Peyer's patch (tissue), 4 donors: ENCODE data around the gene NANOS1. TPM values are rescaled to one million over a fixed set of nuclear protein-coding genes. Genes with fewer than 3 reads are reported as not detected.
A peak's percentile ranks its signal among the peaks of the same experiment; 100 is the strongest.

Experiments
- DNase-seq, 3 donors: peaks; one replicate each; pipeline ENCODE4 v3.0.0-alpha.2; 2017 to 2019
- H3K27ac ChIP-seq, 4 donors: fragments of 200-600 bp; sonication (generic); one replicate each; pipeline ENCODE4 v1.5.1; 2016 to 2019
- H3K27me3 ChIP-seq, 2 donors: fragments of 200-600 bp; sonication (generic); one replicate each; pipeline ENCODE4 v1.5.1; 2019
- H3K36me3 ChIP-seq, 3 donors: fragments of 200-600 bp; sonication (generic); one replicate each; pipeline ENCODE4 v1.5.1; 2016 to 2019
- H3K4me1 ChIP-seq, 4 donors: fragments of 200-600 bp; sonication (generic); one replicate each; pipeline ENCODE4 v1.5.1; 2016 to 2019
- H3K4me3 ChIP-seq, 4 donors: fragments of 200-600 bp; sonication (generic); 1 replicate in 3 of 4; 2 replicates in 1 of 4; pipeline ENCODE4 v1.5.1; 2016 to 2019; ENCODE audit warnings: mild to moderate bottlenecking in 1 of 4
- H3K9me3 ChIP-seq, 4 donors: fragments of 200-600 bp; sonication (generic); one replicate each; pipeline ENCODE4 v1.5.1; 2016 to 2019; ENCODE audit warnings: mild to moderate bottlenecking in 1 of 4
- POLR2A ChIP-seq, 2 donors: fragments of 450-650 bp; IDR thresholded peaks; one replicate each; pipeline ENCODE4 v1.5.1; 2017; ENCODE audit warnings: antibody characterized with exemption in 2 of 2, mild to moderate bottlenecking in 2 of 2, moderate library complexity in 2 of 2
- total RNA-seq, 4 donors: library from RNA; depleted of rRNA; stranded (reverse); fragments of >200 nt; gene quantifications; one replicate each; pipeline ENCODE4 v1.1.0, GENCODE V29; 2016
- TF ChIP-seq, protein P1 (sequence below), 6 experiments: fragments of 450-650 bp in 4 of 6; fragments of 200-600 bp in 2 of 6; sonication (generic) in 1 of 6; IDR thresholded peaks; one replicate each; pipeline ENCODE4 v1.5.1; 2017 to 2019; ENCODE audit warnings: antibody characterized with exemption in 6 of 6, mild to moderate bottlenecking in 3 of 6, moderate library complexity in 1 of 6

Gene NANOS1, protein sequence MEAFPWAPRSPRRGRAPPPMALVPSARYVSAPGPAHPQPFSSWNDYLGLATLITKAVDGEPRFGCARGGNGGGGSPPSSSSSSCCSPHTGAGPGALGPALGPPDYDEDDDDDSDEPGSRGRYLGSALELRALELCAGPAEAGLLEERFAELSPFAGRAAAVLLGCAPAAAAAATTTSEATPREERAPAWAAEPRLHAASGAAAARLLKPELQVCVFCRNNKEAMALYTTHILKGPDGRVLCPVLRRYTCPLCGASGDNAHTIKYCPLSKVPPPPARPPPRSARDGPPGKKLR
- total RNA-seq: 1 to 10 TPM in 1 of 4 donors, under 1 TPM in 1, not detected in 2; 0.13 to 9.9 TPM

DNA sequence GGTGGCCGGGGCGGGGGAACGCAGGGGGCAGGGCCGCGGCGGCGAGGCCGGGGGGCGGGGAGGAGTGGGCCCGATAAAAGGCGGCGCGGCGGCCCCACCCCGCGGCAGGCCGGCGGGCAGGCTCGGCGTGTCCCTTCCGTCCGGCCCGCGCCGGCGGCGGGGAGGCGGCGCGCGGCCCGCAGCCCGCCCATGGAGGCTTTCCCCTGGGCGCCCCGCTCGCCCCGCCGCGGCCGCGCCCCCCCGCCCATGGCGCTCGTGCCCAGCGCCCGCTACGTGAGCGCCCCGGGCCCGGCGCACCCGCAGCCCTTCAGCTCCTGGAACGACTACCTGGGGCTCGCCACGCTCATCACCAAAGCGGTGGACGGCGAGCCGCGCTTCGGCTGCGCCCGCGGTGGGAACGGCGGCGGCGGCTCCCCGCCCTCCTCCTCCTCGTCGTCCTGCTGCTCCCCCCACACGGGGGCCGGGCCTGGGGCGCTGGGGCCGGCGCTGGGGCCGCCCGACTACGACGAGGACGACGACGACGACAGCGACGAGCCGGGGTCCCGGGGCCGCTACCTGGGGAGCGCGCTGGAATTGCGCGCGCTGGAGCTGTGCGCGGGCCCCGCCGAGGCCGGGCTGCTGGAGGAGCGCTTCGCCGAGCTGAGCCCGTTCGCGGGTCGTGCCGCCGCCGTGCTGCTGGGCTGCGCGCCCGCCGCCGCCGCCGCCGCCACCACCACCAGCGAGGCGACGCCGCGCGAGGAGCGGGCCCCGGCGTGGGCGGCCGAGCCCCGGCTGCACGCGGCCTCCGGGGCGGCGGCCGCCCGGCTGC is at the start of gene NANOS1:
Gene NANOS1, plus strand, starts transcription at position 102 of the 808 bp plus-strand sequence. Its CDS starts 88 bp downstream, at position 190.
- Histone ChIP-seq H3K9me3 (no peaks in the 10 kb centered on the region), H3K36me3 (peaks cover 0 to 19% (median 0%) of the 10 kb centered on the region in 3 donors), H3K4me1 (peaks cover 3 to 20% (median 9%) of the 10 kb centered on the region in 4 donors), H3K4me3 (peak within 1 kb of the TSS; percentile 37 to 73 (median 66)), H3K27ac (peak within 1 kb of the TSS in 3 of 4 donors; percentile 6 to 49 (median 35)), H3K27me3 (no peaks in the 10 kb centered on the region)
- no peak for TF ChIP-seq POLR2A (IDR thresholded peaks at IDR 0.05)
- TF ChIP-seq, protein P1, sequence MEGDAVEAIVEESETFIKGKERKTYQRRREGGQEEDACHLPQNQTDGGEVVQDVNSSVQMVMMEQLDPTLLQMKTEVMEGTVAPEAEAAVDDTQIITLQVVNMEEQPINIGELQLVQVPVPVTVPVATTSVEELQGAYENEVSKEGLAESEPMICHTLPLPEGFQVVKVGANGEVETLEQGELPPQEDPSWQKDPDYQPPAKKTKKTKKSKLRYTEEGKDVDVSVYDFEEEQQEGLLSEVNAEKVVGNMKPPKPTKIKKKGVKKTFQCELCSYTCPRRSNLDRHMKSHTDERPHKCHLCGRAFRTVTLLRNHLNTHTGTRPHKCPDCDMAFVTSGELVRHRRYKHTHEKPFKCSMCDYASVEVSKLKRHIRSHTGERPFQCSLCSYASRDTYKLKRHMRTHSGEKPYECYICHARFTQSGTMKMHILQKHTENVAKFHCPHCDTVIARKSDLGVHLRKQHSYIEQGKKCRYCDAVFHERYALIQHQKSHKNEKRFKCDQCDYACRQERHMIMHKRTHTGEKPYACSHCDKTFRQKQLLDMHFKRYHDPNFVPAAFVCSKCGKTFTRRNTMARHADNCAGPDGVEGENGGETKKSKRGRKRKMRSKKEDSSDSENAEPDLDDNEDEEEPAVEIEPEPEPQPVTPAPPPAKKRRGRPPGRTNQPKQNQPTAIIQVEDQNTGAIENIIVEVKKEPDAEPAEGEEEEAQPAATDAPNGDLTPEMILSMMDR (IDR thresholded peaks at IDR 0.05): no peak
- DNase-seq: peak in 1 of 3 donors; percentile 58

DNA sequence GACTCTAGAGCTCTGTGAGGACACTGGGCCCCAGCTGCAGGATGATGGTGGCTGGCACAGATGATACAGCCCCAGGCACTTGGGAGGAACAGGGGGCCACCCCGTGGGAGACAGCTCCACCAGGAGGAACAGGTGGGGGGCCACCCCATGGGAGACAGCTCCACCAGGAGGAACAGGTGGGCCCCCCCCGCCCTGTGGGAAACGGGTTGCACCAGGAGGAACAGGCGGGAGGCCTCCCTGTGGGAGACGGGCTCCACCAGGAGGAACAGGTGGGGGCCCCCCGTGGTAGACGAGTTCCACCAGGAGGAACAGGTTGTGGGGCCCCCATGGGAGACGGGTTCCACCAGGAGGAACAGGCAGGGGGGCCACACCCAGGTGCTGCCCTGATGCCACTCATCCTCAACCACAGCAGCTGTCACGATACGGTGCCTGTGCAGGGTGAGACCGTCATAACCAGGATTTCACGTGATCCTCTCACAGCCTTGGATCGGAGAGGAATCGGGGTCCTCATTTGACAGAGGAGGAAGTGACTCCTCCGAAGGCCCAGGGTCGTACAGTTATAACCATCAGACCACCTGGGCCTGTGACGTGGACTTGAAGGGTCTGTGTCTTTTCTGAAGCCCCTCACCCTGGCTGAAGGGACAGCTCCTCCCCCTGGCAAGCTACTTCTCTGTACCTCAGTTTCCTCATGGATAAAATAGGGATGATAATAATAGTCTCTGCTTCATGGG is 49.2 kb upstream of the NANOS1 start:
- Histone ChIP-seq H3K4me3 (no peak overlapping the region), H3K27me3 (no peaks in the 10 kb centered on the region), H3K9me3 (no peaks in the 10 kb centered on the region), H3K36me3 (no peaks in the 10 kb centered on the region), H3K4me1 (no peaks in the 10 kb centered on the region), H3K27ac (no peak overlapping the region)
- no peak for DNase-seq
- TF ChIP-seq, protein P1 (IDR thresholded peaks at IDR 0.05): no peak
- TF ChIP-seq POLR2A (IDR thresholded peaks at IDR 0.05): no peak

DNA sequence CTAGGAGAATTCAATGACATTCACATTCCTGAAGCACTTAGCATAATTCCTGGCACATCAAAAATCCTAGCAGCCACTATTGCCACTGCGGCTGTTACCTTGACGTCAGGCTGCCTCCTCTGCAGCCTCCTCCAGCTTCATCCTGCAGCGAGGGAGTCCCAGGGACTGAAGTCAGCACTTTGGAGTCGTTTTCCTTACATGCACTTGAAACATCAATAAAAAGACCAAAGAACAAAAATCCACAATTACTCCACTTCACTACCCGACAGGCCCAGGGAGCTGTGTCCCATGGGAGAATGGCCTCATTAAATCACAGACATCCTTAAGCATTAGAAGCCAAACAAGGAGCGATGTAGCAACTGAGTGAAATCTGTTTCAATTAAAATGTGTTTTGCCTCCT is 48.6 kb upstream of the NANOS1 start:
- no peaks in the 10 kb centered on the region for H3K27me3 ChIP-seq
- H3K36me3 ChIP-seq: no peaks in the 10 kb centered on the region
- DNase-seq: no peak
- H3K27ac ChIP-seq: no peak overlapping the region
- H3K4me1 ChIP-seq: no peaks in the 10 kb centered on the region
- H3K4me3 ChIP-seq: no peak overlapping the region
- no peaks in the 10 kb centered on the region for H3K9me3 ChIP-seq
- TF ChIP-seq, protein P1 (IDR thresholded peaks at IDR 0.05): no peak
- TF ChIP-seq POLR2A (IDR thresholded peaks at IDR 0.05): no peak

DNA sequence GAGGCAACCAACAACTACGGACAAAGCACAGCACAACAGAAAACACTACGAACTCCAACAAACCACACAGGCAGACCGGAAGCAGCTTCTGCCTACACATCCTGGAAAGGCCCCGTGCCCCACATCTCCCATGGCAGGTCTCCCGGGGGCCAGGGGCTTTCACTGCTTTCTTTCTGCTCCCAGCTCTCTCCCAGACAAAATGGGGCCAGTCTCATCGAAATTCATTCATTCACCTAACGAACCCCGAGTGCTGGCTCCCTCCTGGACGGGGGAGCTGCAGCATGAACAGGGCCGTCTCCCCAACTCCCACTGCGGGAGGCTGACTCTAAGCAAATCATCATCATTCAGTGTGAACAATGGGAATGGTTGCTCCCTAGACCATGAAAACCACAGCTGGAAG is 47.6 kb upstream of the NANOS1 start:
- Histone ChIP-seq H3K4me1 (no peaks in the 10 kb centered on the region), H3K9me3 (no peaks in the 10 kb centered on the region), H3K27ac (no peak overlapping the region), H3K36me3 (no peaks in the 10 kb centered on the region), H3K27me3 (no peaks in the 10 kb centered on the region), H3K4me3 (no peak overlapping the region)
- TF ChIP-seq POLR2A (IDR thresholded peaks at IDR 0.05): no peak
- TF ChIP-seq, protein P1 (IDR thresholded peaks at IDR 0.05): no peak
- DNase-seq: no peak

DNA sequence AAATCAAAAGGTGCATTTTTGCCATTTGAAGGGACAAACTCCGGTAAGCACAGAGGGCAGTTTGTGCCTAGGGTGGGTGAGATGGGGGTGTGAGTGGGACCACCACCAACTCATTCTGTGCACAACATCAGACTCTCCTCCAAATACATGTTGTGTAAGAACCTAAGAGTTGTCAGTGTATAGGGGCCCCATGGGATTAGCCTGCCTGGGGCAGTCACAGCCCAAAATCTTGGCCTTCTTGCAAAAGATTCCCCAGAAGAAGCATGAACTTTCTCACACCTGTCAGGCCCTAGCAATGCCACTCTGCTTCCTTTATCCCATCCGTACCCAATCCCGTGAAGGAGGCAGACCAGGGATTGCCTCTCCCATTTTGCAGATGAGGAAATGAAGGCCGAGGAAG is 47.1 kb upstream of the NANOS1 start:
- no peak for DNase-seq
- TF ChIP-seq, protein P1 (IDR thresholded peaks at IDR 0.05): no peak
- TF ChIP-seq POLR2A (IDR thresholded peaks at IDR 0.05): no peak
- H3K9me3 ChIP-seq: no peaks in the 10 kb centered on the region
- no peaks in the 10 kb centered on the region for H3K36me3 ChIP-seq
- no peak overlapping the region for H3K4me3 ChIP-seq
- no peaks in the 10 kb centered on the region for H3K4me1 ChIP-seq
- H3K27ac ChIP-seq: no peak overlapping the region
- no peaks in the 10 kb centered on the region for H3K27me3 ChIP-seq
